22Rv1 (cell line): ENCODE measurements around the gene DYNC1LI1.
"Not testable (repeated sequence)": the region's sequence is repeated elsewhere in the genome, so short reads cannot be mapped to it uniquely, and the experiment has no call there.

Source experiments
- H3K27ac ChIP-seq: fragments of 450-650 bp; 2 replicates; pipeline ENCODE4 v1.5.1; 2017
- ZFX ChIP-seq: fragments of 450-650 bp; IDR thresholded peaks from 2 replicates; pipeline ENCODE4 v1.6.1; 2017; ENCODE audit warnings: antibody characterized with exemption, borderline replicate concordance
- TF ChIP-seq, protein P1 (sequence below): fragments of 450-650 bp; IDR thresholded peaks from 2 replicates; pipeline ENCODE4 v1.5.1; 2017; ENCODE audit warnings: mild to moderate bottlenecking

DYNC1LI1 gene

DNA sequence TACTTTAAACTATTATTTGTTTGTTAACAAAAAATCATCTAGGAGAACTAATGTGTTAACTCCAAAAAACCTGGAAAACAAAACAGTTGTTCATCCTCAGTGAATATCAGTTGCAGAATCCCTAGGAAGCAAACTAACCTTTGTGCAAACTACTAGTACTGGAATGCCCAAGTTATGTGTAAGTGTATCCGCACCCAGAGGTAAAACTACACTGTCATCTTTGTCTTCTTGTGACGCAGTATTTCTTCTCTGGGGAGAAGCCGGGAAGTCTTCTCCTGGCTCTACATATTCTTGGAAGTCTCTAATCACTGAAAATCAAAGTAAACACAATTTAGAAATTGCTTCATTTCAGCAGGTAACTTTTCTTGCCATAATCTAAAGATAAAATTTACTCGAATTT is 29.8 kb downstream of the DYNC1LI1 start:
- no peak overlapping the region; the same call in 1 of the 2 replicates for H3K27ac ChIP-seq
- TF ChIP-seq, protein P1, sequence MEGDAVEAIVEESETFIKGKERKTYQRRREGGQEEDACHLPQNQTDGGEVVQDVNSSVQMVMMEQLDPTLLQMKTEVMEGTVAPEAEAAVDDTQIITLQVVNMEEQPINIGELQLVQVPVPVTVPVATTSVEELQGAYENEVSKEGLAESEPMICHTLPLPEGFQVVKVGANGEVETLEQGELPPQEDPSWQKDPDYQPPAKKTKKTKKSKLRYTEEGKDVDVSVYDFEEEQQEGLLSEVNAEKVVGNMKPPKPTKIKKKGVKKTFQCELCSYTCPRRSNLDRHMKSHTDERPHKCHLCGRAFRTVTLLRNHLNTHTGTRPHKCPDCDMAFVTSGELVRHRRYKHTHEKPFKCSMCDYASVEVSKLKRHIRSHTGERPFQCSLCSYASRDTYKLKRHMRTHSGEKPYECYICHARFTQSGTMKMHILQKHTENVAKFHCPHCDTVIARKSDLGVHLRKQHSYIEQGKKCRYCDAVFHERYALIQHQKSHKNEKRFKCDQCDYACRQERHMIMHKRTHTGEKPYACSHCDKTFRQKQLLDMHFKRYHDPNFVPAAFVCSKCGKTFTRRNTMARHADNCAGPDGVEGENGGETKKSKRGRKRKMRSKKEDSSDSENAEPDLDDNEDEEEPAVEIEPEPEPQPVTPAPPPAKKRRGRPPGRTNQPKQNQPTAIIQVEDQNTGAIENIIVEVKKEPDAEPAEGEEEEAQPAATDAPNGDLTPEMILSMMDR = no peak
- TF ChIP-seq ZFX = no peak

DNA sequence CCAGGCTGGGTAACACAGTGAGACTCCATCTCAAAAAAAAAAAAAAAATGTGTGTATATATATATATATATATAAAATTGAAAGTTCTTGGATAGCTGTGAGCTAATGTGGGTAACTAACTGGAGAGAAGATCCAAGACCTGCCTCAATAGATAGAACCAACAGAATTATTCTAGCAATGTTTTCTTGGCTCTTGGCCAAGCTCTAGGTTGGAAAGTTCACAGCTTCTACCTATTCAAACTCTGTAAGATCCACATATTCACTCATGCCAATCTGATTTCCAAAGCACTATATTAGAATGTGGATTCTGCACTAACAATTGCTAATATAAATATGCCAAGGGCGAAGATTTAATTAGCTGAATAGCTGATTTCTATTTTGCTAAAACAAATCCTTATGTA is 38.2 kb downstream of the DYNC1LI1 start:
- no peak overlapping the region for H3K27ac ChIP-seq
- no peak for TF ChIP-seq ZFX
- TF ChIP-seq, protein P1 = no peak

DNA sequence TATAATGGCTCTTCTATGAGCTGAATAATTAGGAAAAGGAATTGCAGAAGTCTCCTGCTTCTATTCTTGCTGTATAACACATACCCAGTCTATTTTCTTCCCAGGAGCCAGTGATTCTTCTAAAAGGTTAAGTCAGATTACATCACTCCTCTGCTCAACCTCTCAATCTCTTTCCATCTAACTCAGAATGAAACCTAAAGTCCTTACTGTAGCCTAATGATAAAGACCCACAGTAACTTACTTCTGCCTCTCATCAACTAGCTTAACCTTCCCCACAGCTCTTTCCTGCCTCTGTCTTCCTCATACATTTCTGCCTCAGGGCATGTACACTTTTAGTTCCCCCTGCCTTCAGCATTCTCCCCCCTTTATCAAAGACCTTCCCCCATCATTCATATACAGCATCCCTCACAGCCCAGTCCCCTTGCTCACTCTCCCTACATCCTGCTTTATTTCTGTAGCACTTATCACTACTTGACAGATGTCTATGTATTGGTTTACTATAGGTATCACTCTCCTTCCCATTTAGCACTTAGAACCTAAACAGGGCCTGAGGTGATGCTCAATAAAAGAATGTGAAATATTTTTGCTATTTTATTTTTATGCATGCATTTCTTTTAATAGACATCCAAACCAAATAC is 39.5 kb downstream of the DYNC1LI1 start:
- no peak for TF ChIP-seq ZFX
- TF ChIP-seq, protein P1 = no peak
- H3K27ac ChIP-seq = no peak overlapping the region

DNA sequence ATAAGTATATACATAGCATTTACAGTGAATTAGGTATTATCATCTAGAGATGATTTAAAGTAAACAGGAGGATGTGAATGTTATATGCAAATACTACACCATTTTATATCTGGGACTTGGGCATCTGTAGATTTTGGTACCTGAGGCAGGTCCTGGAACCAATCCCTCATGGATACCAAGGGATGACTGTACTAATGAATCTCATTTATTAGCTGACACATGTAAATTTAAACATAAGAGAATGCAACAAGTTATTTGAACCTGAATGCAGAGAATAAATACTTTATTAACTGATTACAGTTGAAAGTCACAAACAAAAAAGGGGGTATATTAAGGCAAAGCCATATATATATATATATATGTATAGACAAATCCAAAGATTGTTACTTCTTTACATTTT is 44.9 kb downstream of the DYNC1LI1 start:
- no peak overlapping the region for H3K27ac ChIP-seq
- TF ChIP-seq ZFX = no peak
- TF ChIP-seq, protein P1 = no peak

DNA sequence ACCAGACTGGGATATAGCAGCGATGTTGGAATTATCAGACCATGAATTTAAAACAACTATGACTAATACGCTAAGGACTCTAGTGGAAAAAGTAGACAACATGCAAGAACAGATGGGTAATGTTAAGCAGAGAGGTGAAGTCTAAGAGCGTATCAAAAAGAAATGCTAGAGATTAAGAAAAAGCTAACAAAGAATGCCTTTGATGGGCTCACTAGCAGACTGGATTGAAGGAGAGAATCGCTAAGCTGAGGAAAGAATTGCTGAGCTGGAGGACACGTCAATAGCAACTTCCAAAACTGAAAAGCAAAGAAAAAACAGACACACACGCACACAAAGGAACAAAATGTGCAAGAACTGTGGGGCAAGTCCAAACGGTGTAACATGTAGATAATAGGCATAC is 48.0 kb downstream of the DYNC1LI1 start:
- no peak for TF ChIP-seq ZFX
- TF ChIP-seq, protein P1 = no peak
- H3K27ac ChIP-seq = no peak overlapping the region

DNA sequence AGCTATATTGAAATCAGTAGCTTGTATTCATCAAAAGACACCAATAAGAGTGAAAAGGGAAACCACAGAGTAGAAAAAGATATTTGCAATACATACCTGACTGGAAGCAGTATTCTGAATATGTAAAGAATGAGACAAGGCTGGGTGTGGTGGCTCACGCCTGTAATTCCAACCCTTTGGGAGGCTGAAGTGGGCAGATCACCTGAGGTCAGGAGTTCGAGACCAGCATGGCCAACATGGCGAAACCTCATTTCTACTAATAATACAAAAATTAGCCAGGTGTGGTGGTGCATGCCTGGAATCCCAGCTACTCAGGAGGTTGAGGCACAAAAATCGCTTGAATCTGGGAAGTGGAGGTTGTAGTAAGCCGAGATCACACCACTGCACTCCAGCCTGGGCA is 51.7 kb downstream of the DYNC1LI1 start:
- not testable (repeated sequence) for H3K27ac ChIP-seq

DNA sequence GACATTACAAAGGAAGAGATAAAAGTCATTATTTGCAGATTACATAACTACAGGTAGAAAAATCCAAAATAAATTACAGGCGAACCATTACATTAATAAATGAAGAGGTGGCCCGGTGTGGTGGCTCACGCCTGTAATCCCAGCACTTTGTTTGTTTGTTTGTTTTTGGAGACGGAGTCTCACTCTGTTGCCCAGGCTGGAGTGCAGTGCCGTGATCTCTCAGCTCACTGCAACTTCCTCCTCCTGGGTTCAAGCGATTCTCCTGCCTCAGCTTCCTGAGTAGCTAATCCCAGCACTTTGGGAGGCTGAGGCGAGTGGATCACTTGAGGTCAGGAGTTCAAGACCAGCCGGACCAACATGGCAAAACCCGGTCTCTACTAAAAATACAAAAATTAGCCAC is 53.9 kb downstream of the DYNC1LI1 start:
- H3K27ac ChIP-seq = not testable (repeated sequence)

DNA sequence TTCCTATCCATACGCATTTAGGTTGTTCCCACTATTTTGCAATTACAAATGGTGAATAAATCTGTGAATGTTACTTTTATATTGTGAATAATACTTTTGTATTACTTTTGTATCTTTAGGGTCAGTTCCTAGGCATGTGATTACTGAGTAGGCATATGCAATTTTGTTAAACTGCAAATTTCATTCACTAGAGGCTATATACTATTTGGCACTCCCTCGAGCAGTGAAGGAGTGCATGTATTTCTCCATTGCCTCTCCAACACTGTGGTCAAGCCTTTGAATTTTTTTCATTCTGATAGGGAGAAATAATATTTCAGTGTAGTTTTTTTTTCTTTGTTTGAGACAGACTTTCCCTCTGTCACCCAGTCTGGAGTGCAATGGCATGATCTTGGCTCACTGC is 59.7 kb downstream of the DYNC1LI1 start:
- TF ChIP-seq ZFX = no peak
- TF ChIP-seq, protein P1 = no peak
- H3K27ac ChIP-seq = no peak overlapping the region
